MV-4-11 (cell line): ENCODE results near the gene RPS6KC1.
"Not testable (repeated sequence)": the region's sequence is repeated elsewhere in the genome, so short reads cannot be mapped to it uniquely, and the experiment has no call there.

Source experiments
- DNase-seq: peaks from one replicate; lab custom pipeline; 2025; lab: John Stamatoyannopoulos, UW

Gene RPS6KC1

GRCh38 chr1:213281640-213282301 is 230.7 kb downstream of the RPS6KC1 start:
- DNase-seq = no peak

GRCh38 chr1:213284626-213285025 is 233.6 kb downstream of the RPS6KC1 start:
- DNase-seq = no peak

GRCh38 chr1:213286235-213286634 is 235.2 kb downstream of the RPS6KC1 start:
- DNase-seq = no peak

GRCh38 chr1:213287987-213288386 is 236.9 kb downstream of the RPS6KC1 start:
- no peak for DNase-seq

DNA sequence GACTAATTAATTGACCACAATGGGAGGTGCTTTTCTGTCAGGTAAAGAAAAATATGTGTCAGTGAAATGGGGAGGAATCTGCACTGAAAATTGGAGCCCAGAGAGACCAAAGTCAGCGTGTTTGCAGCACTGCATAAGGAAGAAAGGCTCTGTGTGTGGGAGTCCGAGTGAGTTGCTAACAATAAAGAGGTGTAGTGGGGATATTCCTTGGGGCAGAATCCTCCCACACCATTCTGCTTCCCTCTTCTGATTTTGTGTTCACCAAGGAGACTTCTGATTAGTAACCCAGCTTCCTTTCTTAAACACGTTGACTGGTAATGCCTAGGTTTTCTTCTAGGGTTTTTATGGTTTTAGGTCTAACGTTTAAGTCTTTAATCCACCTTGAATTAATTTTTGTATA is 240.5 kb downstream of the RPS6KC1 start:
- no peak for DNase-seq

GRCh38 chr1:213292614-213293013 is 241.6 kb downstream of the RPS6KC1 start:
- no peak for DNase-seq

- no peak for DNase-seq
These were observed 244.8 kb downstream of the RPS6KC1 start for GRCh38 chr1:213295860-213296259.

DNA sequence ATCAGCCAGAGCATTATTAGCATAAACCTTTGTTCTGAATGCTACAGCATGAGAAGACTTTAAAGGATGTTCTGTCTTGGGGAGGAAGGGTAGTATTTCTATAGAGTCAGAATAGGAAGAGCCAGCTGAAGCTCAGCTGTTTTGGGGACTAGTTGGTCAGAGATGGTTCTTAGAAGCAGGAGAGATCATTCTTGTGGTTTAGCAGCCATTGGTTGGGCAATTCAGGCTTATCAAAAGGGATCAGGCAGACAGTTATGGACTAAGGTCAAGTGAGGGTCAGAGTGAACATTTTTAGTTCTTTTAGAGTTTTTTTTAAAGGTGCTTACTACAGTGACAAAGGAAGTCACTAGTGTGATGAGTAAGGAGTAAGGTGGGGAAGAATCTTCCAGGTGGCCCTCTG is 245.5 kb downstream of the RPS6KC1 start:
- DNase-seq = peak; percentile 89

DNA sequence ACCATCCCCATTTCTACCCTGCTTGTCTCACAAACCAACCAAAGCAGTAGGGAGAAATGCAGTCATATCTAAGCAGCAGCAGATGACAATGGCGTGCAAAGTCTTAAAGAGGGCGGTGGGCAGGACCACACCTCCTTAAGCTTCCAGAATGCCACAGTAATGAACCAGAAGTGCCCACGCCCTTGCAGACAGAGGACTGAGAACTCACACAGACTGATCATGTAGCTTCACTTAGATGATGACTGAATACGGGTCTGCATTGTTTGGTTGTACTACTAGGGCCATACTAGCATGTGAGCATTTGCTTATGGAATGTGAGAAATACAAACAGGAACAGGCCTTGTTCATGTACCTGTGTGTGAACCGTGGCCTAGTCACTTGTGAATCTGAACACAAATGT is 246.0 kb downstream of the RPS6KC1 start:
- no peak for DNase-seq

DNA sequence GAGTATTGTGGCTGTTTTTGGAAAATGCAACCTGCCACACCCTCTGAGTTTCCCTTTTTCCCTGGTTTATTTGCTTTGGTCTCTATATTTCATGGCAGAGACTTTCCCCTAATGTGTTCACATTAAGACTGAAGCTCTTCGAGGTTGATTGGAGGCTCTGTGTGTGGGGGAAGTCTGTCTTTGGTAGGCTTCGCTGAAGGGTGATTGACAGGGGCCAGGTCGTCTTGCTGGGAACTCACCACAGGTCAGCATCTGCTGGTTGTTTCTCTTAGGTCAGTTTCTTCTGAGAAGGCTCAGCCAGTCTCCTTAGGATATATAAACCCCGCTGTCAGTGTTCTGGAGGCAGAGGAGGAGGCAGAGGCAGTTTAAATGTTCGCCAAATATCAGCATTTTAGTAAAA is 249.4 kb downstream of the RPS6KC1 start:
- DNase-seq = no peak

- DNase-seq = not testable (repeated sequence)
These were observed 250.5 kb downstream of the RPS6KC1 start for GRCh38 chr1:213301524-213301923.

- no peak for DNase-seq
These were observed 252.2 kb downstream of the RPS6KC1 start for GRCh38 chr1:213303286-213303685.

DNA sequence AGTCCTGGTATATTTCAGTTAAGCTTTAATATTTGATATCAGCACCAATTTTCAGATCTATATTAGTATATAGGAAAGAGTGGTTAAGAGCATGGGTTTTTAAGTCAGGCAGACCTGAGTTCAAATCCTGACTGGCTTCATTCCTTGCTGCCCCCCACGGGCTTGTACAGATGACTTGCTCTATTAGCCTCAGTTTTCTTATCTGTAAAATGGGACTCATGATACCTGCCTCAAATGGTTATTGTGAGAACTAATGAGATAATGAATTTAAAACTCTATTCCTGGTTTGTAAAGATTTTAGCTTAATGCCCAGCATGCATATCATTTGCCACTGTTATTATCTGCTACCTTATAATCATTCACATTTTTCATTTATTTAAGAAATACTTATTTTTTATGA is 264.5 kb downstream of the RPS6KC1 start:
- DNase-seq = no peak

DNA sequence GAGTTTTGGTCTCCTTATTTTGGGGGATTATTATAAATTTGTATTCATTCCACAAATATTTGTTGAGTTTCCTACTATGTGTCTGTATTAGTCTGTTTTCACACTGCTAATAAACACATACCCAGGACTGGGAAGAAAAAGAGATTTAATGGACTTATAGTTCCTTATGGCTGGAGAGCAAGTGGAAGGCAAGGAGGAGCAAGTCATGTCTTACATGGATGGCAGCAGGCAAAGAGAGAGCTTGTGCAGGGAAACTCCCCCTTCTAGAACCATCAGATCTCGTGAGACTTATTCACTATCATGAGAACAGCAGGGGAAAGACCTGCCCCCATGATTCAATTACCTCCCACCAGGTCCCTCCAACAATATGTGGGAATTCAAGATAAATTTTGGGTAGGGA is 267.4 kb downstream of the RPS6KC1 start:
- DNase-seq = not testable (repeated sequence)

DNA sequence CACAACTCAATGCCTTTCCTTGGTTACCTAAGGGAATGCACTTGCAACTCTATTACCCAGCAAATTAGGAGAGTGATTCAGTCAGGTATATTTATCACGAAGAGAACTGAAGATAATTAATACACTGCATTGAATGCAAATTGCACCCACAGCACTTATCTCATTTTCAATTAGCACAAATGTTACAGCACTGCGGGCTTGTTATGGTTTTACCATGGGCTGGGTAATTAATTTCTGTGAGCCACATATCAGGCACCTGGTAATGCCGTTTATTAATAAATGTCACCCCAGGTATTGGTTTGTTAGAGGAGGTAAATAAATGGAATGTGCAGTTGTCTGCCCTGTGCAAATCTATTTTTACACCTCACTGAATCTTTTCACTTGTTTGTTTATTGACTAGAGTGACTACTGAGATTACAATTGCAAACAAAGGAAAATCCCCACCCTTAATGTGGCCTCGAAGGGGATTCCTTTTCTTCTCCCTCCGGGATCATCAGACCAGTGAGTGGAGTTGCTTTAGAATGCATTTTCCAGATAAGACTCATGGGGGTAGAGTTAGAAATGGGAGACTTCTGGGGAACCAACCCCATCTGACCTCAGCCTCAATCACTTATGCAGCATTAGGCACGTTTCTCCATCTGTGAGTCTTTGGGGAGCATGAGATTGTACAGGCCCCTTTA is 269.3 kb downstream of the RPS6KC1 start:
- DNase-seq = no peak
